Measurements from ENCODE around the gene ARHGAP28. TPM values are rescaled to one million over a fixed set of nuclear protein-coding genes. Genes with fewer than 3 reads are reported as not detected.

The ARHGAP28 gene
- polyA plus RNA-seq, 1 of the 3 experiments (the other 2 are of a cell fraction) = 0.99 TPM

- Histone ChIP-seq H3K27me3 (ENCODE audit: insufficient read depth) (no peaks in the 10 kb centered on the region), H3K9me3 (no peaks in the 10 kb centered on the region), H3K79me2 (ENCODE audit: insufficient read depth) (no peaks in the 10 kb centered on the region), H3K9ac (no peak overlapping the region), H4K20me1 (ENCODE audit: insufficient read depth) (no peaks in the 10 kb centered on the region), H3K9me2 (no peaks in the 10 kb centered on the region), H3K27ac (ENCODE audit: low read depth in 2 of 2, low read length in 1 of 2) (no peak overlapping the region), H3K4me1 (ENCODE audit: control insufficient read depth in 1 of 2, insufficient read depth in 2 of 2, low read depth in 1 of 2, low read length in 1 of 2) (no peaks in the 10 kb centered on the region), H2AFZ (ENCODE audit: low read depth) (no peak overlapping the region), H3F3A (replicated peaks; ENCODE audit: insufficient read depth) (no peaks in the 10 kb centered on the region), H3K4me2 (no peak overlapping the region), H3K36me3 (replicated peaks in 1 of 2; ENCODE audit: control insufficient read depth in 1 of 2, insufficient read depth in 2 of 2, low read length in 1 of 2) (no peaks in the 10 kb centered on the region), H3K4me3 (ENCODE audit: low read depth in 2 of 2, low read length in 1 of 2) (no peak overlapping the region)
- 67% methylated on average over 14 of the region's 14 CpGs for WGBS (ENCODE audit: low lambda C conversion rate)
- ChIA-PET POLR2A (no interaction called here), CTCF (interaction anchor here (0.6 kb wide), 1 partner anchor 35 kb away, joined by 3 read pairs; no protein-coding TSS in a partner anchor)
- TF ChIP-seq CHD2 (IDR thresholded peaks at IDR 0.05; ENCODE audit: low read length, partially characterized antibody) (no peak), NFIC (IDR thresholded peaks at IDR 0.05; ENCODE audit: borderline replicate concordance) (no peak), FOSL2 (IDR thresholded peaks at IDR 0.05; ENCODE audit: borderline replicate concordance, low read depth) (no peak), NRF1 (IDR thresholded peaks at IDR 0.05; ENCODE audit: low read depth, low read length) (no peak), EP300 (IDR thresholded peaks at IDR 0.05; ENCODE audit: borderline replicate concordance in 1 of 2, low read depth in 1 of 2, low read length in 1 of 2) (no peak), REST (IDR thresholded peaks at IDR 0.05; ENCODE audit: low read depth, low read length) (no peak), ELF1 (IDR thresholded peaks at IDR 0.05) (no peak), FOXM1 (IDR thresholded peaks at IDR 0.05; ENCODE audit: low read depth) (no peak), TAF1 (IDR thresholded peaks at IDR 0.05; ENCODE audit: borderline replicate concordance, low read depth, low read length) (no peak), USF1 (IDR thresholded peaks at IDR 0.05; ENCODE audit: borderline replicate concordance, low read depth) (no peak), RFX5 (IDR thresholded peaks at IDR 0.05; ENCODE audit: low read length) (no peak), POLR2AphosphoS5 (IDR thresholded peaks at IDR 0.05; ENCODE audit: low read depth, low read length) (no peak), TCF12 (IDR thresholded peaks at IDR 0.05) (no peak)
- TF ChIP-seq, protein P1, sequence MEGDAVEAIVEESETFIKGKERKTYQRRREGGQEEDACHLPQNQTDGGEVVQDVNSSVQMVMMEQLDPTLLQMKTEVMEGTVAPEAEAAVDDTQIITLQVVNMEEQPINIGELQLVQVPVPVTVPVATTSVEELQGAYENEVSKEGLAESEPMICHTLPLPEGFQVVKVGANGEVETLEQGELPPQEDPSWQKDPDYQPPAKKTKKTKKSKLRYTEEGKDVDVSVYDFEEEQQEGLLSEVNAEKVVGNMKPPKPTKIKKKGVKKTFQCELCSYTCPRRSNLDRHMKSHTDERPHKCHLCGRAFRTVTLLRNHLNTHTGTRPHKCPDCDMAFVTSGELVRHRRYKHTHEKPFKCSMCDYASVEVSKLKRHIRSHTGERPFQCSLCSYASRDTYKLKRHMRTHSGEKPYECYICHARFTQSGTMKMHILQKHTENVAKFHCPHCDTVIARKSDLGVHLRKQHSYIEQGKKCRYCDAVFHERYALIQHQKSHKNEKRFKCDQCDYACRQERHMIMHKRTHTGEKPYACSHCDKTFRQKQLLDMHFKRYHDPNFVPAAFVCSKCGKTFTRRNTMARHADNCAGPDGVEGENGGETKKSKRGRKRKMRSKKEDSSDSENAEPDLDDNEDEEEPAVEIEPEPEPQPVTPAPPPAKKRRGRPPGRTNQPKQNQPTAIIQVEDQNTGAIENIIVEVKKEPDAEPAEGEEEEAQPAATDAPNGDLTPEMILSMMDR (IDR thresholded peaks at IDR 0.05) = no peak
- TF ChIP-seq, protein P2, sequence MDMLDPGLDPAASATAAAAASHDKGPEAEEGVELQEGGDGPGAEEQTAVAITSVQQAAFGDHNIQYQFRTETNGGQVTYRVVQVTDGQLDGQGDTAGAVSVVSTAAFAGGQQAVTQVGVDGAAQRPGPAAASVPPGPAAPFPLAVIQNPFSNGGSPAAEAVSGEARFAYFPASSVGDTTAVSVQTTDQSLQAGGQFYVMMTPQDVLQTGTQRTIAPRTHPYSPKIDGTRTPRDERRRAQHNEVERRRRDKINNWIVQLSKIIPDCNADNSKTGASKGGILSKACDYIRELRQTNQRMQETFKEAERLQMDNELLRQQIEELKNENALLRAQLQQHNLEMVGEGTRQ (IDR thresholded peaks at IDR 0.05; ENCODE audit: borderline replicate concordance, low read depth, low read length) = no peak
- no peak for DNase-seq
Measured at GRCh38 chr18:6950641-6951040, 221.1 kb downstream of the ARHGAP28 start.
